IPS-NIHi7 (cell line): ENCODE results near the gene CLEC2D.
"Not testable (repeated sequence)": the region's sequence is repeated elsewhere in the genome, so short reads cannot be mapped to it uniquely, and the experiment has no call there.

Source experiments
- DNase-seq: peaks from one replicate; pipeline ENCODE4 v3.0.0; 2012; ENCODE audit warnings: mixed read lengths; ENCODE audit errors: extremely low spot score

Gene CLEC2D

DNA sequence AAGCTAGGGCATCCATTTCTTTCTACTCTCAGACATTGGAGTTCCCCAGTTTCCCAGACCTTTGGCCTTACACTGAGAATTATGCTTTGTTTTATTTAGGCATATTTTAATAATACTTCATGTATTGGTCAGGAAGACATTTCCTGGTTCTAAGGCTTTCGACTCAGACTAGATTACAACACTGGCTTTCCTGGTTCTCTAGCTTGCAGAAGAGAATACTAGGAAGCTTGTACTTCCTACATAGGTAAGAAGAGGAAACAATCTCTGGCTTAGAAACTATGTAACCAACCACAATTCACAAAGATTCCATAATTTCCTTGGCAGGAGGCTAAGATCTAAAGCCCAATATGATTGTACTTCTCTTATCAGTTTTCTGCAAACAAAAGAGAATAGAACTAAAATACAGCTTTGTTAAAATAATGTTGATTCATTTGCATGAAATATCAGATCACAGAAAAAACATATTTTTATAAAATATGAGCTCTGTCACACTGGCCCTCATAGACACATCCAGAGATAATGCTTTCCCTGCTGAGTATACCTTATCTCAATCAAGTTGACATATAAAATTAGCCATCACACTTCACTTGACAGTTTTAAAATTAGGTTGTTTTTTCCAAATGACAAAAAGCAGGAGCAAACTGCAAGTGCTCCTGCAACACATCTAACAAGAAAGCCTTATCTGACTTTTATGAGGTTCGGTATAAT is 30.5 kb downstream of the CLEC2D start:
- DNase-seq, result no peak

DNA sequence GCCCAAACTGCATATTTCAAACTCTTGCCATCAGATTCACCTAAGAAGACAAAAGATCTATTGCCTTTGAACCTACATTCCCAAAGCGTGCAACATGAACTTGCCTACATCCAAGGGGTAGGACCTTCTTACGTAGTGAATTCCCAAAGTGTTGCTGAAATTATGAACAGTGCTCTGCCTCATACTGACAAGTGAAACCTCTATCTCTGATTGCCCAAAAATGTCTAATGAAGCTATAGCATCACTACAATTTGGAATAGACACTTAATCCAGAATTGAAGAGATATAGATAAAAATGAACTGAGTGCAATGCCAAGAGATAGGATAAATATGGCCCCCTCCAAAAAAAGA is 31.1 kb downstream of the CLEC2D start:
- no peak for DNase-seq

GRCh38 chr12:9701380-9702154 is 32.1 kb downstream of the CLEC2D start:
- no peak for DNase-seq

DNA sequence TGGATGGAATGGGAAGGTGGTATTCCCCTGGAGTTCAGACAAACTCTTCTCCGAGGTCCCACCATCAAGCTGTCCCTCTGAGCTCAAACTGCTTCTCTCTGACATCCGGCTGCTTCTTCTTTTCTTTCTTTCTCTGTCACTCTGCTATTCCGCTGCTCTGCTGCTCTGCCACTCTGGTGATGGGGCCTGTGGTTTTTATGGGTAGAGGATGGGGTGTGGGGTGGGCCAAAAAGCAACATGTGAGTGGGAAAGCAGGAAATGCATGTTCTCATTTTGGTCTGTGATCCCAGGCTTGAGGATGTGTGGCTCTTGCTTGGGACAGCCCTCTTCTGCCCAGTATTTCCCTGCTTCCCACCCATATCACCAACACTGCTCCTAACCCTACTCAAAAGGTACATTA is 32.7 kb downstream of the CLEC2D start:
- no peak for DNase-seq

- not testable (repeated sequence) for DNase-seq
These were observed 35.0 kb downstream of the CLEC2D start for GRCh38 chr12:9704561-9704960.

DNA sequence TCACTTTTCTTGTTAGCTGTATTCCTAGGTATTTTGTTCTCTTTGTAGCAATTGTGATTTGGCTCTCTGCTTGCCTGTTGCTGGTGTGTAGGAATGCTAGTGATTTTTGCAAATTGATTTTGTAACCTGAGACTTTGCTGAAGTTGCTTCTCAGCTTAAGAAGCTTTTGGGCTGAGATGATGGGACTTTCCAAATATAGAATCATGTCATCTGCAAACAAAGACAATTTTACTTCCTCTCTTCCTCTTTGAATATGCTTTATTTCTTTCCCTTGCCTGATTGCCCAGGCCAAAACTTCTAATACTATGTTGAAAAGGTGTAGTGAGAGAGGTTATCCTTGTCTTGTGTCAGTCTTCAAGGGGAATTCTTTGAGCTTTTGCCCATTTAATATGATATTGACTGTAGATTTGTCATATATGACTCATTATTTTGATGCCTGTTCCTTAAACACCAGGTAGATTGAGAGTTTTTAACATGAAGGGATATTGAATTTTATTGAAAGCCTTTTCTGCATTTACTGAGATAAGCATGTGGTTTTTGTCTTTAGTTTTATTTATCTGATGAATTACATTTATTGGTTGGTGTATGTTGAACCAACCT is 36.7 kb downstream of the CLEC2D start:
- no peak for DNase-seq

GRCh38 chr12:9707356-9707755 is 37.8 kb downstream of the CLEC2D start:
- no peak for DNase-seq

DNA sequence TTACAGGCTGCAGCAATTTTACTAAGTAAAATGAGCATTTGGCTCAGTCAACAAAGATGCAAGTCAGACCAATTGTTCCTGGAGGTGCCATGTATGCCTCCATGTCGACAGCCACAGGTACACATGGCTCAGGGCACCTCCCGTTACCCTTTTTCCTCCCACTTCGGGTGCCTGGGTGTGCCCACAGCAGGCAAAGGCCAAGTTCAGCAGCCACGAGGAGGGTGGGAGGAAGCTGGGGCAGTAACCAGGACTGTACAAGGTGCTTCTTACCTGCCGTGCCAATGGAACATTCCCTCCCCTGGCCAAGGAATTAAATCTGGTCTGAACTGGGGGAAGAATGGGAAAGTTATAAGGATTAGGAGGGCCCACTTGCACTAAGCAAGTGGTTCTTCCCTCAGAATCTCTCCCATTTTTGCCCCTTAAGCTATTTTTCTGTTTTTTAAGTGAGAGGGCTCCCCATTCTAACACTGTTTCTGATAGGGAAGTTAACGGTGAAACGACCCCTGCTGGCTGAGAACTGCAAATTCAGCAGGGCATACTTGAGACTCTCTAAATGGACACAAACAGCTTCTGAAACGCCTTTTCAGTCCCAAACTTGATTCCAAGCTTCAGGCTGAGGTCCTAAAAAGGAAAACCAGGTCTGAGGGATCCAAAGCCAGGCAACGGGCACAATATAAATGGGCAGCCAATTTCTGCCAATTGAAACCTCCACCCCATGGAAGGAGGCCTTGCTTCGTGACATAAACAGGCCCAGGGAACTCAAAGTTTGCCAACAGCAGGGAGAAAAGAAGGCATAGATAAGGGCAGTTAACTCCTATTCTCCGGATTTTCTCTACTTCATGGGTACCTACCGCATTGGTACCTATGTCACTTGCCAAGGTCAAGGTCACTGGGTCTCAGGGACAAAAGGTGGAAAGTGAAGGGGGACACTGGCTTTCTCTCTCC is 38.6 kb downstream of the CLEC2D start:
- peak; percentile 52 for DNase-seq

GRCh38 chr12:9708853-9709252 is 39.3 kb downstream of the CLEC2D start:
- DNase-seq, result no peak

DNA sequence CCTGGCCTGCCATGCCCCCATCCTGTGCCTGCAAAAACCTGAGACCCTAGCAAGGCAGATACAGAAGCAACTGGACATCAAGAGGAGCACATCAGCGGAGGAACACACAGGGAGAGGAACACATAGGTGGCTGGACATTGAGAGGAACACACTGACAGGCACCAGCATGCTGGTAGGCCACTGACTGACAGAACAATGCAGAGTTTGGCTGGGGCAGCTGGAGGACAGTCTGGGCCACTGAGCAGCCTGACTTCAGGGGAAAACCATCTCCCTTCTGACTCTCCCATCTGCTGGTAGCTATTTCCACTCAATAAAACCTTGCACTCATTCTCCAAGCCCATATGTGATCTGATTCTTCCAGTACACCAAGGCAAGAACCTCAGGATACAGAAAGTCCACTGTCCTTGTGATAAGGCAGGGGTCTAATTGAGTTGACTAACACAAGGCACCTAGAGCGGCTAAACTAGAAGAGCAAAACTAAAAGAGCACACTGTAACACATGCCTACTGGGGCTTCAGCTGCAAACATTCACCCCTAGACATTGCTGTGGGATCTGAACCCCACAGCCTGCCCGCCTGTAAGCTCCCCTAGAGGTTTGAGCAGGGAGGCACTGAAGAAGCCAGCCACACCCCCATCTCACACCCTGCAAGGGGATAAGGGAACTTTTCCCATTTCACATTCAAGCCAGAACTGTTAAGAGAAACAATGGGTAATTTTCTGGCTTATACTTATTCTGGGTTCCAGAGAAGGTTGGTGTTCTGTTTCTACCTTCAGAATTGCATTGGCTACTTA is 41.3 kb downstream of the CLEC2D start:
- DNase-seq, result no peak

- peak; percentile 22 for DNase-seq
These were observed 42.2 kb downstream of the CLEC2D start for GRCh38 chr12:9711664-9712063.

DNA sequence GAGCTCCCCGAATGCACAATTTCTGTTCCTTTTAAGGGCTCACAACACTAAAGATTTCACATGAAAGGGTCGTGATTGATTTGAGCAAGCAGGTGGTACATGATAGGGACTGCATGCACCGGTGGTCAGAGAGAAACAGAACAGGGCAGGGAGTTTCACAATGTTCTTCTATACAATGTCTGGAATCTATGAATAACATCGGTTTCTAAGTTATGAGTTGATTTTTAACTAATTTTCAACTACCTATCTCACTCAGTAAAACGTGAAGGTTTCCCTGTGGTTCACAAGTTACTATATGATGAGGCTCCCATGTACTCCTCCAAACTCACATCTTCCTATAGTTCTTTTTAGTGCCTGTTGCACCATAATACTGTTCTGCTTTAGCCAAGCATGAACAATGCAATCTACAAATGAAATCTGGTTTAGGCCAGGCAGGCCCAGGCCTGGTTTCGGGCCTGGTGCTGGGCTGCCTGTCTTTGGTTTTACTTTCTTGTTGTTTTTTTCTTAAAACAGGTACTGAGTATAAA is 43.6 kb downstream of the CLEC2D start:
- DNase-seq, result not testable (repeated sequence)

- no peak for DNase-seq
These were observed 47.8 kb downstream of the CLEC2D start for GRCh38 chr12:9717070-9717925.

GRCh38 chr12:9718968-9719367 is 49.5 kb downstream of the CLEC2D start:
- no peak for DNase-seq

GRCh38 chr12:9719790-9720189 is 50.3 kb downstream of the CLEC2D start:
- no peak for DNase-seq

DNA sequence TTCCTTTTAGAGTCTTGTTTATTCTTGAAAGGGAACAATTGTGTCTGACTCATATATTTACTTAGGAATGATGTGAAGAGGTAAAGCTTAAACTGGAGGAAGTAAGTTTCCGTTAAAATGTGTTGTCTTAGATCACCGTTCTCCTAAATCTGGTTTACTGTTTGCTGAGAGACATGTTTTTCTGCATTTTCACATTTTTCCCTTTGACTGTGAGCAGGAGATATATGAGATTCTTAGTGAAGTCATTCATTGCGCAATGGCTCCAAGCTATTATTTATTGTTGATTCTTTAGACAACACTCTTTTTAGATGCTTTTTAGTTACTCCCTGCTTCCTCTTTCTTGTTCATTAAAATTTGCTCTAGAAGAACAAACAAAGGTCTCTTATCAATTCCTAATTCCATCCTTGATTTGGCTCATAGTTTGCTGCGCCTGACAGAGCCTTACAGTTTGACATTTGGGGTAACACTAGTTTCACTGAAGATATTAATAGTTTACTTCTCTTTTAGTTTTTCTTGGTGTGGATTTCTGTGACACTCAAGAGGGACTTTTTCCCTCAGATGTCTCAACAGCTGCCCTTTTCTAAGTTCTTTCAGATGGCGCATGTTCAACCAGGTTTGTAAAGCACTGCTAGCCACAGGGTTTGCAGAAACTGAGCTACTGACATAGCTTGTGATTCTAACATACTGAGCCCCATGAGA is 52.0 kb downstream of the CLEC2D start:
- no peak for DNase-seq

DNA sequence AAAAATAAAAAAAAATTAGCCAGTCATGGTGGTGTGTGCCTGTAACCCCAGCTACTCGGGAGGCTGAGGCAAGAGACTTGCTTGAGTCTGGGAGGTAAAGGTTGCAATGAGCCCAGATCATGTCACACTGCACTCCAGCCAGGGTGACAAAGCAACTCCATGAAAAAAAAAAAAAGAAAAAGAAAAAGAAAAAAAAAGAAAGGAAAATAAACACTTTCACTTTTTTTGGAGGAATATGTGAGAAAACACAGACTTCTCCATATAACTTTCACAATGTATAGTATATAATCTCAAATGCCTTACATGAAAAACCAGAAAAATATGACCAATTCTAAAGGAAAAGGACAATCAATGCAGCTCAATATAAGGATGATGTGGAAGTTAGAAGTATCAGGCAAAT is 54.5 kb downstream of the CLEC2D start:
- no peak for DNase-seq

GRCh38 chr12:9725213-9725870 is 55.8 kb downstream of the CLEC2D start:
- DNase-seq, result no peak

GRCh38 chr12:9727813-9728212 is 58.3 kb downstream of the CLEC2D start:
- no peak for DNase-seq
